ENCODE results near the gene SPRY1. TPM values are rescaled to one million over a fixed set of nuclear protein-coding genes. Genes with fewer than 3 reads are reported as not detected.

The SPRY1 gene
- total and polyA plus RNA-seq, 2 experiments from 2014 or later, result 1.3 to 3.9 TPM

DNA sequence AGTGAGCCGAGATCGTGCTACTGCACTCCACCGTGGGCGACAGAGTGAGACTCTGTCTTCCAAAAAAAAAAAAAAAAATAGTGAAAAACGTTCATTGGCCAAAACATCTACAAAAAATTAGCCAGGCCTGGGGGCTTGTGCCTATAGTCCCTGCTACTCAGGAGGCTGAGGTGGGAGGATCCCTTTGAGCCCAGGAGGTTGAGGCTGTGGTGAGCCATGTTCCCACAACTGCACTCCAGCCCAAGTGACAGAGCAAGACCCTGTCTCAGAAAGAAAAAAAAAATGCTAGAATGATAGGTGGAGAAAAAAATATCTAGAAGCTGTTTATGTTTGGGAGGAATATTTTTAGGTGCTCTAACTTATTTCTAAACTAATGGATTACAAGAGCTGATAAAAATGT lies 14.9 kb downstream of the SPRY1 start:
- H3K4me2 ChIP-seq (ENCODE audit: unreplicated experiment), result no peak overlapping the region
- WGBS, 2 experiments (ENCODE audit: low coverage in 1 of 2, low lambda C conversion rate in 2 of 2, missing lambda C conversion rate in 2 of 2), result 20 to 78% methylated on average over 1 to 5 of the region's 5 CpGs
- in situ Hi-C loops (cut with MboI), result no loop called here

DNA sequence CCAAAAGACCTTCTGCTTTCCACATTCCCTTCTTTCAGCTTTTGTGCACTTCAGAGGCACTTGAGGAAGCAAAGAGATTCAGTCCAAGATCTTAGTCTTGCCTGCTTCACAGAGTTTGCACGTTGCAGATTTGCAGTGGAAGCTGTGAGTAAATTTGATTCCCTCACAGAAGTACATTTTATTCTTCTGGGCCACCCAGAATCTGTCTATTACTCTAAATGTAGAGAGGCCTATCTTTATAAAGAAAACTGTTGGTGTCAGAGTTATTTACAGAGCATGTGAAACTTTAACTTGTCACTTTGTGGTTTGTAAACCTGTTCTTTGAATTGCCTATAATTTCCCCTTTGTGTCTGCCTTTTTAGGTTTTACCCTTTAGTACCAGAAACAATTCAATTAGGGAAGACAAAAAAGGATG lies 15.5 kb downstream of the SPRY1 start:
- Histone ChIP-seq H3K9me3 (ENCODE audit: low read depth) (no peaks in the 10 kb centered on the region), H4K20me1 (ENCODE audit: insufficient read depth) (no peaks in the 10 kb centered on the region), H3K79me2 (ENCODE audit: insufficient read depth) (no peaks in the 10 kb centered on the region), H2AFZ (no peak overlapping the region), H3K36me3 (ENCODE audit: low read depth) (no peaks in the 10 kb centered on the region), H3K27ac (no peak overlapping the region), H3K9ac (no peak overlapping the region), H3K9me2 (ENCODE audit: insufficient read depth) (no peaks in the 10 kb centered on the region), H3K4me1 (ENCODE audit: insufficient read depth) (peaks cover 45% of the 10 kb centered on the region), H3F3A (ENCODE audit: insufficient read depth) (peaks cover 16% of the 10 kb centered on the region), H3K4me2 (ENCODE audit: unreplicated experiment) (peak overlapping the region; percentile 27), H3K27me3 (replicated peaks; ENCODE audit: insufficient read depth) (no peaks in the 10 kb centered on the region), H3K4me3 (no peak overlapping the region)
- DNase-seq, result peak; percentile 10
- 13 to 19% methylated on average over 1 of the region's 1 CpG for WGBS, 2 experiments (ENCODE audit: low coverage in 1 of 2, low lambda C conversion rate in 2 of 2, missing lambda C conversion rate in 2 of 2)
- in situ Hi-C loops (cut with MboI), result no loop called here
- no peak for TF ChIP-seq EZH2phosphoT487 (IDR thresholded peaks at IDR 0.05; ENCODE audit: insufficient read depth, low read depth)
- TF ChIP-seq EZH2 (IDR thresholded peaks at IDR 0.05; ENCODE audit: insufficient read depth, poor library complexity, severe bottlenecking), result no peak

More for the DNA sequence above, 14.9 kb downstream of the SPRY1 start:
- H3K27ac ChIP-seq, result no peak overlapping the region
- no peak overlapping the region for H3K4me3 ChIP-seq
- H3K36me3 ChIP-seq (ENCODE audit: low read depth), result no peaks in the 10 kb centered on the region
- no peaks in the 10 kb centered on the region for H3K9me2 ChIP-seq (ENCODE audit: insufficient read depth)
- no peaks in the 10 kb centered on the region for H3K79me2 ChIP-seq (ENCODE audit: insufficient read depth)
- peaks cover 11% of the 10 kb centered on the region for H3F3A ChIP-seq (ENCODE audit: insufficient read depth)
- DNase-seq, result no peak
- TF ChIP-seq EZH2 (IDR thresholded peaks at IDR 0.05; ENCODE audit: insufficient read depth, poor library complexity, severe bottlenecking), result no peak
- no peak for TF ChIP-seq EZH2phosphoT487 (IDR thresholded peaks at IDR 0.05; ENCODE audit: insufficient read depth, low read depth)
- H2AFZ ChIP-seq, result no peak overlapping the region
- no peak overlapping the region for H3K9ac ChIP-seq
- no peaks in the 10 kb centered on the region for H3K27me3 ChIP-seq (replicated peaks; ENCODE audit: insufficient read depth)
- no peaks in the 10 kb centered on the region for H4K20me1 ChIP-seq (ENCODE audit: insufficient read depth)
- peaks cover 39% of the 10 kb centered on the region for H3K4me1 ChIP-seq (ENCODE audit: insufficient read depth)
- H3K9me3 ChIP-seq (ENCODE audit: low read depth), result no peaks in the 10 kb centered on the region

DNA sequence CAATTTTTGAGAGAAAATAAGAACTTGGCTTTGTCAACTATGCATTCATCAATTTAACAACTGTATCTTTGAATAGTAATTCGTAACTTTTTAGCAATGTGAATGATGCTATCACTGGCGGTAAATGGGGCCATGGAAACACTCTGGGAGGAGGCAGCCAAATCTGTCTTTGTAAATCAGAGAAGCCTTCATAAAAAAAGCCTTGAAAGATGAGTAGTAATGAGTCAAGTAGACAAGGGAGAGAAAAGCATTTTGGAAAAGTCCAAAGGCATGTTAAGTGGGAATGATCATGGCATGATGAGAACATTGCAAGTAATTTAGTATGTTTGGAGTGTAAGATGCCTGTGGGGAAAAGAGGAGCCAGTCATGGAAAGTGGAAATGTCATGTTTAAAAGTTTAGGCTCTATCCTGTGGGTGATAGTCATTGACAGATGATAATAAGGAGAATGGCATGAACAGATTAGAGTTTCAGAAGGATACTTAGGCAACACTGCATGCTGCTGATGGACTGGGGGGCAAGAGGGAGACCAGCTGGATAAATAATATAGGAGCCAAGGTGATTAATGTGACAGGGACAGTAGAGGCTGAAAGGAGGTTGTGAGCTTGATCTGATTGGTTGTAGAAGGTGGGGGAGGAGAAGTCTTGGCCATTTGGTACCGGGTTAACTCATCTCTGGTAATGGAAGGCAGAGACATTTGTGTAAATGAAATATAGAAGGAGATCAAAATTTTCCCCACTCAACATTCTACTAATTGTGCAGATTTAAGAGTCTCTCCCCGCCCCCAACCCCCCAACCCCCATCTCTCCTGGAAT lies 16.3 kb downstream of the SPRY1 start:
- TF ChIP-seq EZH2 (IDR thresholded peaks at IDR 0.05; ENCODE audit: insufficient read depth, poor library complexity, severe bottlenecking) (no peak), EZH2phosphoT487 (IDR thresholded peaks at IDR 0.05; ENCODE audit: insufficient read depth, low read depth) (no peak)
- no peak overlapping the region for H2AFZ ChIP-seq
- peaks cover 53% of the 10 kb centered on the region for H3K4me1 ChIP-seq (ENCODE audit: insufficient read depth)
- H4K20me1 ChIP-seq (ENCODE audit: insufficient read depth), result no peaks in the 10 kb centered on the region
- peak; percentile 73 for DNase-seq
- no peaks in the 10 kb centered on the region for H3K9me2 ChIP-seq (ENCODE audit: insufficient read depth)
- H3K9ac ChIP-seq, result no peak overlapping the region
- no peaks in the 10 kb centered on the region for H3K79me2 ChIP-seq (ENCODE audit: insufficient read depth)
- peak overlapping the region; percentile 27 for H3K4me2 ChIP-seq (ENCODE audit: unreplicated experiment)
- no peaks in the 10 kb centered on the region for H3K9me3 ChIP-seq (ENCODE audit: low read depth)
- in situ Hi-C loops (cut with MboI), result no loop called here
- H3K27ac ChIP-seq, result no peak overlapping the region
- peaks cover 20% of the 10 kb centered on the region for H3F3A ChIP-seq (ENCODE audit: insufficient read depth)
- no peak overlapping the region for H3K4me3 ChIP-seq
- H3K36me3 ChIP-seq (ENCODE audit: low read depth), result no peaks in the 10 kb centered on the region
- 42 to 45% methylated on average over 4 of the region's 4 CpGs for WGBS, 2 experiments (ENCODE audit: low coverage in 1 of 2, low lambda C conversion rate in 2 of 2, missing lambda C conversion rate in 2 of 2)
- no peaks in the 10 kb centered on the region for H3K27me3 ChIP-seq (replicated peaks; ENCODE audit: insufficient read depth)

DNA sequence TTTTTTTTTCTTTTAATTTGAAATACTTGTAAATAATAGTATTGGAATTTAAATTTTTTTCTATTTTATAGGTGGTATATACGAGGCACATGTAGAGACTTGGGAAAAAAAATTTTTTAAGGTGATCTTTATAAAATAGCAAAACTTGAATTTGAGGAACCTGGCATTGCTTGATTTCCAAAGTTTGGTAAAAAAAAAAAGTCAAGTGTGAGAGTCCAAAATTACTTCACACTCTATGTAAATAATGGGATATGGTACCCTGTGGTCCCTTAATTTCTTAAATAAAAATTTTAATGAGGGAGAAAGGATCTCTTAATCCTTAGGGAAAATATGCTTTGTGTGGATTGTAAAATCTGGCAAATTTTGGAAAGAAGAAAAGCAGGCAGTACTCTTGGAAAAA lies 19.0 kb downstream of the SPRY1 start:
- no peak overlapping the region for H3K9ac ChIP-seq
- peaks cover 36% of the 10 kb centered on the region for H3F3A ChIP-seq (ENCODE audit: insufficient read depth)
- H3K4me3 ChIP-seq, result no peak overlapping the region
- H3K27ac ChIP-seq, result no peak overlapping the region
- no peaks in the 10 kb centered on the region for H3K79me2 ChIP-seq (ENCODE audit: insufficient read depth)
- H3K4me1 ChIP-seq (ENCODE audit: insufficient read depth), result peaks cover 52% of the 10 kb centered on the region
- TF ChIP-seq EZH2phosphoT487 (IDR thresholded peaks at IDR 0.05; ENCODE audit: insufficient read depth, low read depth), result no peak
- TF ChIP-seq EZH2 (IDR thresholded peaks at IDR 0.05; ENCODE audit: insufficient read depth, poor library complexity, severe bottlenecking), result no peak
- no peaks in the 10 kb centered on the region for H4K20me1 ChIP-seq (ENCODE audit: insufficient read depth)
- DNase-seq, result no peak
- no peaks in the 10 kb centered on the region for H3K9me2 ChIP-seq (ENCODE audit: insufficient read depth)
- in situ Hi-C loops (cut with MboI), result no loop called here
- no peaks in the 10 kb centered on the region for H3K36me3 ChIP-seq (ENCODE audit: low read depth)
- H3K27me3 ChIP-seq (replicated peaks; ENCODE audit: insufficient read depth), result no peaks in the 10 kb centered on the region
- H2AFZ ChIP-seq, result no peak overlapping the region
- H3K4me2 ChIP-seq (ENCODE audit: unreplicated experiment), result peak overlapping the region; percentile 38
- 40 to 83% methylated on average over 1 of the region's 1 CpG for WGBS, 2 experiments (ENCODE audit: low coverage in 1 of 2, low lambda C conversion rate in 2 of 2, missing lambda C conversion rate in 2 of 2)
- no peaks in the 10 kb centered on the region for H3K9me3 ChIP-seq (ENCODE audit: low read depth)

Measured in GM23248 (cell line).